Upper lobe of left lung (tissue), 6 donors: ENCODE results near the gene BEX5. TPM values are rescaled to one million over a fixed set of nuclear protein-coding genes. Genes with fewer than 3 reads are reported as not detected.
"Not testable (repeated sequence)": the region's sequence is repeated elsewhere in the genome, so short reads cannot be mapped to it uniquely, and the experiment has no call there.

ENCODE experiments used
- ATAC-seq, 2 donors: fragments of 200-7000 bp; cut with Tn5 transposase; one replicate each; pipeline ENCODE4 v1.9.1; 2022; ENCODE audit warnings: mild to moderate bottlenecking in 2 of 2, moderate library complexity in 2 of 2; ENCODE audit not compliant: low FRiP score in 2 of 2
- DNase-seq, 2 donors: peaks; one replicate each; pipeline ENCODE4 v3.0.0-alpha.2; 2019 to 2020
- H3K27ac ChIP-seq, 4 donors: fragments of 200-600 bp; sonication (generic); one replicate each; pipeline ENCODE4 v1.5.1; 2016 to 2019
- H3K27me3 ChIP-seq, 4 donors: fragments of 200-600 bp; sonication (generic); one replicate each; pipeline ENCODE4 v1.5.1; 2017 to 2019
- H3K36me3 ChIP-seq, 4 donors: fragments of 200-600 bp; sonication (generic); one replicate each; pipeline ENCODE4 v1.5.1; 2016 to 2019
- H3K4me1 ChIP-seq, 4 donors: fragments of 200-600 bp; sonication (generic); one replicate each; pipeline ENCODE4 v1.5.1; 2018 to 2019
- H3K4me3 ChIP-seq, 4 donors: fragments of 200-600 bp; sonication (generic); one replicate each; pipeline ENCODE4 v1.5.1; 2017 to 2019; ENCODE audit warnings: mild to moderate bottlenecking in 2 of 4, moderate library complexity in 1 of 4
- H3K9me3 ChIP-seq, 4 donors: fragments of 200-600 bp; sonication (generic); one replicate each; pipeline ENCODE4 v1.5.1; 2018 to 2019
- EP300 ChIP-seq, 4 donors: sonication (generic); formaldehyde crosslinking; IDR thresholded peaks; one replicate each; pipeline ENCODE4 v1.5.1; 2017; ENCODE audit warnings: antibody characterized with exemption in 4 of 4, control low read depth in 2 of 4
- POLR2A ChIP-seq, 4 donors: fragments of 450-650 bp; IDR thresholded peaks; one replicate each; pipeline ENCODE4 v1.5.1; 2016 to 2017; ENCODE audit warnings: antibody characterized with exemption in 4 of 4, mild to moderate bottlenecking in 2 of 4
- POLR2AphosphoS5 ChIP-seq, 2 donors: sonication (generic); formaldehyde crosslinking; IDR thresholded peaks; one replicate each; pipeline ENCODE4 v1.5.1; 2017; ENCODE audit warnings: antibody characterized with exemption in 2 of 2
- WGBS, 2 donors: methylation state at CpG; one replicate each; pipeline ENCODE4 v1.1.5; 2017 to 2018; 5-methylcytosine and 5-hydroxymethylcytosine counted together
- total RNA-seq, 6 donors: library from RNA; depleted of rRNA in 4 of 6; stranded (reverse); fragments of >200 nt in 4 of 6; gene quantifications; one replicate each; pipeline versions ENCODE4 v1.1.0 to v1.2.1, GENCODE V29; 2016 to 2021
- TF ChIP-seq, protein P1 (sequence below), 6 experiments: fragments of 450-650 bp in 4 of 6; fragments of 200-600 bp in 2 of 6; sonication (generic) in 2 of 6; IDR thresholded peaks; one replicate each; pipeline ENCODE4 v1.5.1; 2016 to 2019; ENCODE audit warnings: antibody characterized with exemption in 6 of 6
- donor health status: DM: no; HTN: no; CAD: no; lungs with moderate emphysema.
- donor health status: DM: no; HTN: yes; CAD: no; lungs with severe emphysema.

Gene BEX5
- total RNA-seq, 6 donors from 2014 or later: 2.1 to 7.1 (median 5.3) TPM

DNA sequence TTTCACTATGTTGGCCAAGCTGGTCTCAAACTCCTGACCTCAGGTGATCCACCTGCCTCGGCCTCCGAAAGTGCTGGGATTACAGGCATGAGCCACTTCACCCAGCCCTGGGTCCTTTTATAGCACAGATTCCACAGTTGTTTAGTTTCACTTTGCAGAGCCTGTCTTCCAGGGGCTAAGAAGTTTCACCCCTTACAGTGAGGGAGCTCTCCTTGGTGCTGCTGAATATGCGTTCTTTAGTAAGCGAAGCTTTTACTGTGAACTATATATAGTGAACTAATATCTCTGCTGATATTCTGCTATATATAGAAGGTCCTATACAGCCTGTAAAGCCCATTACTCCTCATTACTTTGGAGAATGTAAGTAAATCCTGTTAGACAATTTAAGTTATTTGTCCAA lies 17.7 kb downstream of the BEX5 start:
- TF ChIP-seq EP300 (IDR thresholded peaks at IDR 0.05) (no peak), POLR2AphosphoS5 (IDR thresholded peaks at IDR 0.05) (no peak), POLR2A (IDR thresholded peaks at IDR 0.05) (no peak)
- TF ChIP-seq, protein P1, sequence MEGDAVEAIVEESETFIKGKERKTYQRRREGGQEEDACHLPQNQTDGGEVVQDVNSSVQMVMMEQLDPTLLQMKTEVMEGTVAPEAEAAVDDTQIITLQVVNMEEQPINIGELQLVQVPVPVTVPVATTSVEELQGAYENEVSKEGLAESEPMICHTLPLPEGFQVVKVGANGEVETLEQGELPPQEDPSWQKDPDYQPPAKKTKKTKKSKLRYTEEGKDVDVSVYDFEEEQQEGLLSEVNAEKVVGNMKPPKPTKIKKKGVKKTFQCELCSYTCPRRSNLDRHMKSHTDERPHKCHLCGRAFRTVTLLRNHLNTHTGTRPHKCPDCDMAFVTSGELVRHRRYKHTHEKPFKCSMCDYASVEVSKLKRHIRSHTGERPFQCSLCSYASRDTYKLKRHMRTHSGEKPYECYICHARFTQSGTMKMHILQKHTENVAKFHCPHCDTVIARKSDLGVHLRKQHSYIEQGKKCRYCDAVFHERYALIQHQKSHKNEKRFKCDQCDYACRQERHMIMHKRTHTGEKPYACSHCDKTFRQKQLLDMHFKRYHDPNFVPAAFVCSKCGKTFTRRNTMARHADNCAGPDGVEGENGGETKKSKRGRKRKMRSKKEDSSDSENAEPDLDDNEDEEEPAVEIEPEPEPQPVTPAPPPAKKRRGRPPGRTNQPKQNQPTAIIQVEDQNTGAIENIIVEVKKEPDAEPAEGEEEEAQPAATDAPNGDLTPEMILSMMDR (IDR thresholded peaks at IDR 0.05): no peak
- DNase-seq (no peak), ATAC-seq (no peak)
- no peaks in the 10 kb centered on the region for H3K9me3 ChIP-seq
- no peak overlapping the region for H3K27ac ChIP-seq
- no peaks in the 10 kb centered on the region for H3K36me3 ChIP-seq
- no peak overlapping the region for H3K4me3 ChIP-seq
- no peaks in the 10 kb centered on the region for H3K4me1 ChIP-seq
- H3K27me3 ChIP-seq: no peaks in the 10 kb centered on the region
- whole genome bisulfite sequencing, 2 donors: 45 to 59% methylated on average over 4 of the region's 4 CpGs

DNA sequence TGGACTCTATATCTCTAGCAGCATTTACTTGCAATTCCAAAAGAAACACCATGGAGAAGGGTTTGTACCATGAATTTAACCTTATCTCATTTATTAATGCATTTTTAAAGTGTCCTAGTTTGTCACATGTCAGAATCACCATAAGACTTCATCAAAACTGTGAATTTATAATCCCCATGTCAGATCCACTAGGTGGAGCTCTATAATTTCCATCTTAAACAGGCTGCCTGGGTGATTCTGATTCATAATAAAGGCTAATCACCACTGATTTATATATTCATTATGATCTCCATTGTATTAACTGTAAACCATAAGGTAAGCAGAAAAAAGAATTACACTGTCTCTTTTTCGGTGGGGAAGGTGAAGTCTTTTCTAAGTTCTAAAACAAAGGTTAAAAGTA lies 26.3 kb downstream of the BEX5 start:
- Histone ChIP-seq H3K27me3 (no peaks in the 10 kb centered on the region), H3K27ac (no peak overlapping the region), H3K36me3 (no peaks in the 10 kb centered on the region), H3K4me3 (no peak overlapping the region), H3K9me3 (no peaks in the 10 kb centered on the region), H3K4me1 (no peaks in the 10 kb centered on the region)
- TF ChIP-seq, protein P1 (IDR thresholded peaks at IDR 0.05): peak in 1 of 6 experiments; percentile 24
- TF ChIP-seq POLR2AphosphoS5 (IDR thresholded peaks at IDR 0.05): no peak
- 49 to 52% methylated on average over 1 of the region's 1 CpG for WGBS, 2 donors
- ATAC-seq (no peak), DNase-seq (no peak)

DNA sequence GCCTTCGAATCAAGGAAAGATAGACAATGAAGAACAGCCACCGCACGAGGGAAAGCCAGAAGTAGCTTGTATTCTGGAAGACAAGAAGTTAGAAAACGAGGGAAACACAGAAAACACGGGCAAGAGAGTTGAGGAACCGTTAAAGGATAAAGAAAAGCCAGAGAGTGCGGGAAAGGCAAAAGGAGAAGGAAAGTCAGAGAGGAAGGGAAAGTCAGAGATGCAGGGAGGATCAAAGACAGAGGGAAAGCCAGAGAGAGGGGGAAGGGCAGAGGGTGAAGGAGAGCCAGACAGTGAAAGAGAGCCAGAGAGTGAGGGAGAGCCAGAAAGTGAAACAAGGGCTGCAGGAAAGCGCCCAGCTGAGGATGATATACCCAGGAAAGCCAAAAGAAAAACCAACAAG lies 28.9 kb downstream of the BEX5 start:
- Histone ChIP-seq H3K9me3 (no peaks in the 10 kb centered on the region), H3K4me3 (no peak overlapping the region), H3K27me3 (no peaks in the 10 kb centered on the region), H3K27ac (no peak overlapping the region), H3K36me3 (no peaks in the 10 kb centered on the region), H3K4me1 (no peaks in the 10 kb centered on the region)
- ATAC-seq: no peak
- 46 to 56% methylated on average over 8 of the region's 8 CpGs for WGBS, 2 donors
- TF ChIP-seq, protein P1 (IDR thresholded peaks at IDR 0.05): no peak
- TF ChIP-seq POLR2A (IDR thresholded peaks at IDR 0.05) (no peak), EP300 (IDR thresholded peaks at IDR 0.05) (no peak), POLR2AphosphoS5 (IDR thresholded peaks at IDR 0.05) (no peak)
- no peak for DNase-seq

DNA sequence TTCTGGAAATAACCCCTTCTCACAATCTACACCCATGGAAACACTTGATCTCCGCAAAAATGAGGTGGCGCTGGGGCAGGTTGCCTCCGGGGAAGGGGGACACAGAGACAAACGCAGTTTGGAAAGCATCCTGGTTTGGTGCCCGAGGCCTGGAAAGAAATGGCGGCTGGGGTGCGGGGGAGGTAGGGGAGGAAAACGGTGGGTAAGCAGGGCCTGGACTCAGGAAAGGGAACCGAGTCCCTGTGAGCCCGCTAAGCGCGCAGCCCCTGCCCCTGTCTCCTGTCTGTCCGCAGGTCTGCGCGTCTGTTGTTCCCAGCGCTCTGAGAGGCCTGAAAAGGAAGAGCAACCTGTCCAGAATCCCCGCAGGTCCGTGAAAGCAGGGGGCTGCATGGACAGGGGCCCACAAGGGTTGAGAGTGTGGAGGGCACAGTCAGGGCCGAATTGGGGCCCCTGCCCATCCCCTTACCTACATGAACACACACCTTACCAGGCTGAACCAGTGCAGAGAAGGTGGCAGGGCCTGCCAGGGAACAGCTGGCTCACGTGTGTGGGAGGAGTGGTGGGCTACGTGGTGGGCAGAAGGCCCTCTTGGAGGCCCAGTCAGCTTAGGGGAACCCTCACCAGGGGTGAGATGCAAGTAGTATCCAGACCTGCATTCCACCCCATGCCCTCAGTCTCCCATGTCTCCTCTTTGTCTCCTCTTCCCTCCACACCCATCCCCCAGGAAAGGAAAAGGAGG lies 29.5 kb downstream of the BEX5 start:
- not testable (repeated sequence) for H3K4me1 ChIP-seq, ATAC-seq, H3K27ac ChIP-seq, H3K36me3 ChIP-seq, H3K9me3 ChIP-seq, H3K27me3 ChIP-seq
- H3K4me3 ChIP-seq: peak overlapping the region in 2 of 4 donors; percentile 24 to 43
- WGBS, 2 donors: 29 to 37% methylated on average over 4 to 21 of the region's 21 CpGs
- DNase-seq: peak in 1 of 2 donors; percentile 13

DNA sequence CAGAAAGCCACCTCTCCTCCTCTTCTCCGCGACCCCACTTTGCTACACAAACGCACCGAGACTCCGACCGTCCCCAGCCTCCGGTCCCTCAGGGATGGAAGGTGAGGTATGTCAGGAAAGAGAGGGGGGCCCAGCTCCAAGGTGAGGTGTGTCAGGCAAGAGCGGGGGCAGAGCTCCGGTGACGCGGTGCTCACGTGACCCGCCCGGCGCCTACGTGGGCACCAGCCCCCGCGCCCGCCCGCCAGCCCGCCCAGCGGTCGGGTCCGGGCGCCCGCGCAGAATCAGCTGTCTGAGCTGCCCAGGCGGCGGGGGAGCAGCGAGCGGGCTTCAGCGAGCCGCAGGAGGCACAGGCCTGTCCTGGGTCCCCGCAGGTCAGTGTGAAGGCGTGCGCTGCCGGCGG lies 30.3 kb downstream of the BEX5 start, which contains the start of gene TCEAL2:
TSS of gene TCEAL2 (plus strand) at position 244 of the 400 bp plus-strand sequence. CDS start 1,152 bp downstream, outside the sequence.
- ATAC-seq: peak in 1 of 2 donors; percentile 40
- peak; percentile 34 to 87 for DNase-seq
- WGBS, 2 donors: 33% methylated on average over 9 of the region's 38 CpGs; no CpG with 5 or more reads in 1 of the 2 donors
- not testable (repeated sequence) for H3K36me3 ChIP-seq, H3K4me1 ChIP-seq, H3K27me3 ChIP-seq, H3K9me3 ChIP-seq, H3K27ac ChIP-seq
- H3K4me3 ChIP-seq: peak within 1 kb of the TSS in 2 of 4 donors; percentile 24 to 43

DNA sequence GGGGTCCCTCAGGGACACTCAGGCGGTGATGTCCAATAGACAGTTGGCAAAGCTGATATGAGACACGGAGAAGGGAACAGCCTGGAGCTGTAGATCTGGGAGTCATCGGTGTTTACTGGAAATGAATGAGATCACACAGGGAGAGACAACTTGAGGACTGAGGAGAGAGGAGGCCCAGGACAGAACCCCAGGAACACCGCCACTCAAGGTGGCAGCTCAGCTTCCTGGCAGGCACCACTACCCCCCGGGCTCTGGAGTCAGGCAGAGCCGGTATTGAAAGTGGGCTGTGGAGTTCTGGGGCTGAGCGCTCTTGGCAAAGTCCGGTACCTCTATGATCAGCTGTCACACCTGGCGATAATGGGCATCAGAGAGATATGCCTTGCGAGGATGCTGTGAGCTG lies 30.8 kb downstream of the BEX5 start:
- H3K36me3 ChIP-seq, H3K27me3 ChIP-seq, H3K27ac ChIP-seq, H3K4me1 ChIP-seq, H3K9me3 ChIP-seq, ATAC-seq: not testable (repeated sequence)
- peak in 1 of 2 donors; percentile 1 for DNase-seq
- WGBS, 2 donors: 21 to 45% methylated on average over 3 to 8 of the region's 10 CpGs
- peak overlapping the region in 2 of 4 donors; percentile 24 to 43 for H3K4me3 ChIP-seq
